ENCODE results near the gene SMIM32. TPM values are rescaled to one million over a fixed set of nuclear protein-coding genes. Genes with fewer than 3 reads are reported as not detected.

The SMIM32 gene
- total RNA-seq, 1 donor = not detected

GRCh38 chr5:136221340-136221739, 28.4 kb upstream of the SMIM32 start:
- DNase-seq (ENCODE audit: low read depth) = no peak
- TF ChIP-seq CTCF (IDR thresholded peaks at IDR 0.05; ENCODE audit: insufficient read depth, low read depth, low read length) = no peak
- H3K4me3 ChIP-seq (ENCODE audit: low read depth, low read length) = no peak overlapping the region

GRCh38 chr5:136216230-136216629, 23.3 kb upstream of the SMIM32 start:
- H3K4me3 ChIP-seq (ENCODE audit: low read depth, low read length) = no peak overlapping the region
- TF ChIP-seq CTCF (IDR thresholded peaks at IDR 0.05; ENCODE audit: insufficient read depth, low read depth, low read length) = no peak
- no peak for DNase-seq (ENCODE audit: low read depth)

- DNase-seq (ENCODE audit: low read depth) = no peak
- no peak for TF ChIP-seq CTCF (IDR thresholded peaks at IDR 0.05; ENCODE audit: insufficient read depth, low read depth, low read length)
- no peak overlapping the region for H3K4me3 ChIP-seq (ENCODE audit: low read depth, low read length)
Observed at GRCh38 chr5:136215812-136216211, 22.9 kb upstream of the SMIM32 start.

- no peak overlapping the region for H3K4me3 ChIP-seq (ENCODE audit: low read depth, low read length)
- peak; percentile 43 for DNase-seq (ENCODE audit: low read depth)
- TF ChIP-seq CTCF (IDR thresholded peaks at IDR 0.05; ENCODE audit: insufficient read depth, low read depth, low read length) = no peak
Observed at GRCh38 chr5:136213919-136214493, 21.0 kb upstream of the SMIM32 start.

GRCh38 chr5:136212252-136212721, 19.3 kb upstream of the SMIM32 start:
- peak; percentile 47 for DNase-seq (ENCODE audit: low read depth)
- no peak overlapping the region for H3K4me3 ChIP-seq (ENCODE audit: low read depth, low read length)
- TF ChIP-seq CTCF (IDR thresholded peaks at IDR 0.05; ENCODE audit: insufficient read depth, low read depth, low read length) = peak; percentile 91

GRCh38 chr5:136211282-136212040, 18.5 kb upstream of the SMIM32 start:
- no peak for DNase-seq (ENCODE audit: low read depth)
- no peak overlapping the region for H3K4me3 ChIP-seq (ENCODE audit: low read depth, low read length)
- TF ChIP-seq CTCF (IDR thresholded peaks at IDR 0.05; ENCODE audit: insufficient read depth, low read depth, low read length) = no peak
